ENCODE results near the gene DNTT.

Gene DNTT

GRCh38 chr10:96310321-96310669 is 6.1 kb downstream of the DNTT start:
- no peak for DNase-seq (ENCODE audit: extremely low read depth, low read depth)
- TF ChIP-seq CTCF (IDR thresholded peaks at IDR 0.05; ENCODE audit: low read depth, low read length): no peak

- no peak for TF ChIP-seq CTCF (IDR thresholded peaks at IDR 0.05; ENCODE audit: low read depth, low read length)
- no peak for DNase-seq (ENCODE audit: extremely low read depth, low read depth)
Observed at GRCh38 chr10:96311180-96311715, 7.0 kb downstream of the DNTT start.

GRCh38 chr10:96313344-96313743 is 9.1 kb downstream of the DNTT start:
- no peak for TF ChIP-seq CTCF (IDR thresholded peaks at IDR 0.05; ENCODE audit: low read depth, low read length)
- no peak for DNase-seq (ENCODE audit: extremely low read depth, low read depth)

- no peak for TF ChIP-seq CTCF (IDR thresholded peaks at IDR 0.05; ENCODE audit: low read depth, low read length)
- no peak for DNase-seq (ENCODE audit: extremely low read depth, low read depth)
Observed at GRCh38 chr10:96317067-96317833, 13.0 kb downstream of the DNTT start.

- DNase-seq (ENCODE audit: extremely low read depth, low read depth): no peak
- TF ChIP-seq CTCF (IDR thresholded peaks at IDR 0.05; ENCODE audit: low read depth, low read length): no peak
Observed at GRCh38 chr10:96319754-96320474, 15.7 kb downstream of the DNTT start.

GRCh38 chr10:96321822-96322221 is 17.6 kb downstream of the DNTT start:
- DNase-seq (ENCODE audit: extremely low read depth, low read depth): no peak
- no peak for TF ChIP-seq CTCF (IDR thresholded peaks at IDR 0.05; ENCODE audit: low read depth, low read length)

GRCh38 chr10:96322275-96322674 is 18.0 kb downstream of the DNTT start:
- DNase-seq (ENCODE audit: extremely low read depth, low read depth): no peak
- TF ChIP-seq CTCF (IDR thresholded peaks at IDR 0.05; ENCODE audit: low read depth, low read length): no peak

Data from AG09319 (cell line).